Measurements from ENCODE around the gene HS6ST3.

HS6ST3 gene

GRCh38 chr13:96785986-96786385, 696.1 kb downstream of the HS6ST3 start:
- no peak for DNase-seq (ENCODE audit: low read depth in 2 of 2)

GRCh38 chr13:96792188-96792587, 702.3 kb downstream of the HS6ST3 start:
- no peak for DNase-seq (ENCODE audit: low read depth in 2 of 2)

GRCh38 chr13:96792736-96793403, 703.0 kb downstream of the HS6ST3 start:
- DNase-seq (ENCODE audit: low read depth in 2 of 2): no peak

- DNase-seq (ENCODE audit: low read depth in 2 of 2): no peak
Measured at GRCh38 chr13:96793404-96793755, 703.5 kb downstream of the HS6ST3 start.

GRCh38 chr13:96794669-96795068, 704.8 kb downstream of the HS6ST3 start:
- DNase-seq (ENCODE audit: low read depth in 2 of 2): no peak

GRCh38 chr13:96795670-96796069, 705.8 kb downstream of the HS6ST3 start:
- no peak for DNase-seq (ENCODE audit: low read depth in 2 of 2)

GRCh38 chr13:96796091-96796633, 706.3 kb downstream of the HS6ST3 start:
- DNase-seq (ENCODE audit: low read depth in 2 of 2): no peak

GRCh38 chr13:96797136-96797535, 707.2 kb downstream of the HS6ST3 start:
- DNase-seq (ENCODE audit: low read depth in 2 of 2): no peak

- DNase-seq (ENCODE audit: low read depth in 2 of 2): no peak
Measured at GRCh38 chr13:96803456-96804100, 713.7 kb downstream of the HS6ST3 start.

- no peak for DNase-seq (ENCODE audit: low read depth in 2 of 2)
Measured at GRCh38 chr13:96804174-96804573, 714.3 kb downstream of the HS6ST3 start.

GRCh38 chr13:96806746-96807145, 716.8 kb downstream of the HS6ST3 start:
- no peak for DNase-seq (ENCODE audit: low read depth in 2 of 2)

GRCh38 chr13:96809366-96810096, 719.6 kb downstream of the HS6ST3 start:
- no peak for DNase-seq (ENCODE audit: low read depth in 2 of 2)

- no peak for DNase-seq (ENCODE audit: low read depth in 2 of 2)
Measured at GRCh38 chr13:96810104-96810503, 720.2 kb downstream of the HS6ST3 start.

- no peak for DNase-seq (ENCODE audit: low read depth in 2 of 2)
Measured at GRCh38 chr13:96811049-96811448, 721.1 kb downstream of the HS6ST3 start.

- DNase-seq (ENCODE audit: low read depth in 2 of 2): no peak
Measured at GRCh38 chr13:96816261-96816660, 726.4 kb downstream of the HS6ST3 start.

GRCh38 chr13:96816874-96817273, 727.0 kb downstream of the HS6ST3 start:
- DNase-seq (ENCODE audit: low read depth in 2 of 2): no peak

GRCh38 chr13:96817336-96817941, 727.5 kb downstream of the HS6ST3 start:
- no peak for DNase-seq (ENCODE audit: low read depth in 2 of 2)

- no peak for DNase-seq (ENCODE audit: low read depth in 2 of 2)
Measured at GRCh38 chr13:96819375-96819774, 729.5 kb downstream of the HS6ST3 start.

GRCh38 chr13:96821381-96821780, 731.5 kb downstream of the HS6ST3 start:
- DNase-seq (ENCODE audit: low read depth in 2 of 2): no peak

GRCh38 chr13:96821971-96822370, 732.1 kb downstream of the HS6ST3 start:
- DNase-seq (ENCODE audit: low read depth in 2 of 2): no peak

- DNase-seq (ENCODE audit: low read depth in 2 of 2): no peak
Measured at GRCh38 chr13:96822895-96823294, 733.0 kb downstream of the HS6ST3 start.

- no peak for DNase-seq (ENCODE audit: low read depth in 2 of 2)
Measured at GRCh38 chr13:96824140-96824539, 734.2 kb downstream of the HS6ST3 start.
